ENCODE measurements around the gene RRAS.
"Not testable (repeated sequence)": the region's sequence is repeated elsewhere in the genome, so short reads cannot be mapped to it uniquely, and the experiment has no call there.

Gene RRAS

GRCh38 chr19:49654581-49654980, 14.6 kb upstream of the RRAS start:
- DNase-seq (ENCODE audit: low spot score) = no peak

GRCh38 chr19:49653466-49653806, 13.5 kb upstream of the RRAS start:
- DNase-seq (ENCODE audit: low spot score) = no peak

- DNase-seq (ENCODE audit: low spot score) = no peak
Measured at GRCh38 chr19:49652551-49653465, 12.9 kb upstream of the RRAS start.

- DNase-seq (ENCODE audit: low spot score) = no peak
Measured at GRCh38 chr19:49651820-49652550, 12.0 kb upstream of the RRAS start.

GRCh38 chr19:49651029-49651819, 11.3 kb upstream of the RRAS start:
- no peak for DNase-seq (ENCODE audit: low spot score)

- DNase-seq (ENCODE audit: low spot score) = no peak
Measured at GRCh38 chr19:49646586-49646985, 6.6 kb upstream of the RRAS start.

GRCh38 chr19:49645995-49646394, 6.1 kb upstream of the RRAS start:
- no peak for DNase-seq (ENCODE audit: low spot score)

- no peak for DNase-seq (ENCODE audit: low spot score)
Measured at GRCh38 chr19:49645592-49645991, 5.6 kb upstream of the RRAS start.

- DNase-seq (ENCODE audit: low spot score) = no peak
Measured at GRCh38 chr19:49643466-49643865, 3.5 kb upstream of the RRAS start.

- no peak for DNase-seq (ENCODE audit: low spot score)
Measured at GRCh38 chr19:49642492-49643035, 2.6 kb upstream of the RRAS start.

GRCh38 chr19:49641688-49642491, 1.9 kb upstream of the RRAS start, which contains the start of gene SCAF1:
TSS of gene SCAF1 (plus strand) at chr19:49642209. CDS start at chr19:49645027, 2,818 bp downstream.
- peak; percentile 94 for DNase-seq (ENCODE audit: low spot score)

GRCh38 chr19:49639401-49640112, 386 bp downstream of the RRAS start:
- no peak for DNase-seq (ENCODE audit: low spot score)

- DNase-seq (ENCODE audit: low spot score) = peak; percentile 46
Measured at GRCh38 chr19:49637821-49638738, 1.9 kb downstream of the RRAS start.

- no peak for DNase-seq (ENCODE audit: low spot score)
Measured at GRCh38 chr19:49636233-49636932, 3.6 kb downstream of the RRAS start.

GRCh38 chr19:49635530-49636232, 4.3 kb downstream of the RRAS start:
- DNase-seq (ENCODE audit: low spot score) = no peak

GRCh38 chr19:49633273-49633672, 6.7 kb downstream of the RRAS start:
- DNase-seq (ENCODE audit: low spot score) = not testable (repeated sequence)

- DNase-seq (ENCODE audit: low spot score) = no peak
Measured at GRCh38 chr19:49632576-49632975, 7.4 kb downstream of the RRAS start.

- no peak for DNase-seq (ENCODE audit: low spot score)
Measured at GRCh38 chr19:49631610-49632192, 8.2 kb downstream of the RRAS start.

All from HuH-7 (cell line).